AG10803 (cell line): ENCODE results near the gene DDIT4.
"Not testable (repeated sequence)": the region's sequence is repeated elsewhere in the genome, so short reads cannot be mapped to it uniquely, and the experiment has no call there.

Experiments used
- DNase-seq: peaks from one replicate; pipeline ENCODE4 v3.0.0; 2010; ENCODE audit warnings: low read depth
- H3K4me3 ChIP-seq: 2 replicates; pipeline ENCODE4 v1.5.1; 2011; ENCODE audit warnings: mild to moderate bottlenecking, low read length, control low read depth
- CTCF ChIP-seq: conservative IDR thresholded peaks from 2 replicates; pipeline ENCODE4 v1.5.1; 2011; ENCODE audit warnings: mild to moderate bottlenecking, low read length, control low read depth, inconsistent platforms

The DDIT4 gene

GRCh38 chr10:72292223-72292691 lies 18.5 kb downstream of the DDIT4 start:
- no peak for DNase-seq
- H3K4me3 ChIP-seq: no peak overlapping the region
- TF ChIP-seq CTCF: no peak

GRCh38 chr10:72295330-72295910 lies 21.7 kb downstream of the DDIT4 start:
- H3K4me3 ChIP-seq: no peak overlapping the region
- no peak for DNase-seq
- no peak for TF ChIP-seq CTCF

GRCh38 chr10:72296829-72297280 lies 23.1 kb downstream of the DDIT4 start:
- H3K4me3 ChIP-seq: peak overlapping the region; percentile 62
- DNase-seq: not testable (repeated sequence)

- TF ChIP-seq CTCF: no peak
- DNase-seq: peak; percentile 99
- peak overlapping the region; percentile 62 for H3K4me3 ChIP-seq
Measured at GRCh38 chr10:72297281-72297804, 23.6 kb downstream of the DDIT4 start.

GRCh38 chr10:72297805-72298591 lies 24.3 kb downstream of the DDIT4 start:
- peak overlapping the region; percentile 62 for H3K4me3 ChIP-seq
- DNase-seq: peak; percentile 99
- TF ChIP-seq CTCF: no peak

GRCh38 chr10:72298592-72299519 lies 25.1 kb downstream of the DDIT4 start:
- no peak for TF ChIP-seq CTCF
- H3K4me3 ChIP-seq: no peak overlapping the region
- DNase-seq: no peak

GRCh38 chr10:72303424-72304128 lies 29.9 kb downstream of the DDIT4 start:
- no peak for DNase-seq
- H3K4me3 ChIP-seq: no peak overlapping the region

More at GRCh38 chr10:72303424-72304128, 29.9 kb downstream of the DDIT4 start:
- no peak for TF ChIP-seq CTCF
